H1 (cell line): ENCODE results near the gene LPP. TPM values are rescaled to one million over a fixed set of nuclear protein-coding genes. Genes with fewer than 3 reads are reported as not detected.

Experiments
- polyA plus RNA-seq, 7 experiments: library from polyadenylated mRNA; depleted of rRNA in 3 of 7; stranded (reverse) in 5 of 7; unstranded in 2 of 7; fragments of >200 nt in 5 of 7; fragments of 200-250 nt in 2 of 7; gene quantifications; 1 replicate in 5 of 7; 2 replicates in 1 of 7; 4 replicates in 1 of 7; pipeline versions ENCODE4 v1.2.1 to v1.2.3, GENCODE V29; 2011 to 2013; ENCODE audit warnings: missing spikeins in 2 of 7, mixed read lengths in 2 of 7
- total RNA-seq: library from RNA; stranded (reverse); fragmentation: NEBNext Ultra II Directional; extraction: Animal tissue kit (Norgen Biotek cat#: 25700); gene quantifications from 2 replicates; pipeline ENCODE4 v1.2.1, GENCODE V29; 2021
- TF ChIP-seq, protein P1 (sequence below): IDR thresholded peaks from 2 replicates; pipeline ENCODE4 v1.6.1; 2011; ENCODE audit warnings: low read length, improper control_type of control experiment

Gene LPP
- total and polyA plus RNA-seq, 2 of the 8 experiments (the other 6 are each of a cell fraction or from before 2014, with no cell fraction given), result 10.0 to 53.3 TPM

DNA sequence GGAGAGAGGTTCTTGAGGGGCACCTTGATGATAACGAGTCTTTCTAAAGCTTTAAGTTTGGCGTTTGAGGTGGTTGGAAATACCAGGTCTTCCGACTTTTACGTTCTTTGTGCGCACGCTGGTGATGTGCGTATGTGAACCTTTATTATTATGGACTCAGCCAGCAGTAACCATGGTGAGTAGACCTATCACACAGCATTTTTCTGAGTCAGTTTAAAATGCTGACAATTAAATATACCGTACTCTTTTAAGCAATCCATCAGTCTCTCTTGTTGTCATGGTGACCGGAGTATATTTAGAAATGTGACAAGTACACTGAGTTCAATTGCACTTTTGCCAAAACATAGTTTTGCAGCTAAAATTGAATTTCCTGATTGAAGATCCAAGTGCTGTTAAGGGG lies 172.2 kb downstream of the LPP start (continued):
- TF ChIP-seq, protein P1, sequence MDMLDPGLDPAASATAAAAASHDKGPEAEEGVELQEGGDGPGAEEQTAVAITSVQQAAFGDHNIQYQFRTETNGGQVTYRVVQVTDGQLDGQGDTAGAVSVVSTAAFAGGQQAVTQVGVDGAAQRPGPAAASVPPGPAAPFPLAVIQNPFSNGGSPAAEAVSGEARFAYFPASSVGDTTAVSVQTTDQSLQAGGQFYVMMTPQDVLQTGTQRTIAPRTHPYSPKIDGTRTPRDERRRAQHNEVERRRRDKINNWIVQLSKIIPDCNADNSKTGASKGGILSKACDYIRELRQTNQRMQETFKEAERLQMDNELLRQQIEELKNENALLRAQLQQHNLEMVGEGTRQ, result no peak
